HepG2 (cell line): ENCODE measurements around the gene KCNK7. TPM values are rescaled to one million over a fixed set of nuclear protein-coding genes. Genes with fewer than 3 reads are reported as not detected.

Experiments used
- ATAC-seq: fragments of 200-7000 bp; cut with Tn5 transposase; 3 replicates; pipeline ENCODE4 v1.9.1; 2020; ENCODE audit warnings: mild to moderate bottlenecking, moderate library complexity
- BruUV-seq: library from RNA; stranded (reverse); fragments of 400-500 nt; replicated peaks from 2 replicates; lab custom pipeline; 2021; lab: Mats Ljungman, UMichigan
- CTCF ChIA-PET: fragments of 300-600 bp; formaldehyde crosslinking; extraction: SDS; loops from one replicate; lab custom pipeline; 2021; ENCODE audit warnings: low total read pairs, inconsistent platforms, low intra/inter-chr PET ratio; lab: Yijun Ruan, JAX
- POLR2A ChIA-PET: fragments of 350-600 bp; sonication (Branson Sonifier 250); formaldehyde crosslinking; loops from one replicate; lab custom pipeline; 2020; ENCODE audit warnings: antibody characterized with exemption, inconsistent platforms; lab: Yijun Ruan, JAX
- DNase-seq: peaks from one replicate; pipeline ENCODE4 v3.0.0-alpha.2; 2015; ENCODE audit warnings: low spot score
- FAIRE-seq: peaks from 3 replicates; lab custom pipeline; 2011; peaks lifted over from hg19 to GRCh38; lab: Jason Lieb, UNC
- H2AFZ ChIP-seq: one replicate; pipeline ENCODE4 v1.6.1; 2011; ENCODE audit warnings: low read length, inconsistent platforms
- H3K27ac ChIP-seq: fragments of 300-600 bp; 3 replicates; pipeline ENCODE4 v1.8.0; 2011; ENCODE audit warnings: mixed run types, mild to moderate bottlenecking, mixed read lengths, low read length, inconsistent platforms; ENCODE audit not compliant: insufficient read depth; ENCODE audit errors: extremely low read length
- H3K27me3 ChIP-seq, 2 experiments: fragments of 200-600 bp in 1 of 2; 2 replicates in 1 of 2; 3 replicates in 1 of 2; pipeline versions ENCODE4 v1.6.0 to v1.8.0; 2011; ENCODE audit warnings: low read length in 2 of 2, mild to moderate bottlenecking in 2 of 2, moderate library complexity in 2 of 2, inconsistent platforms in 1 of 2; ENCODE audit not compliant: insufficient read depth in 2 of 2, control insufficient read depth in 1 of 2
- H3K36me3 ChIP-seq, 2 experiments: fragments of 200-600 bp in 1 of 2; replicated peaks in 1 of 2; 2 replicates in 1 of 2; 3 replicates in 1 of 2; pipeline versions ENCODE4 v1.5.1 to v1.8.0; 2011; ENCODE audit warnings: low read length in 2 of 2, inconsistent platforms in 1 of 2; ENCODE audit not compliant: insufficient read depth in 2 of 2, control insufficient read depth in 1 of 2
- H3K4me1 ChIP-seq: 2 replicates; pipeline ENCODE4 v1.5.1; 2012; ENCODE audit warnings: low read length, inconsistent platforms; ENCODE audit not compliant: insufficient read depth
- H3K4me2 ChIP-seq: 2 replicates; pipeline ENCODE4 v1.6.0; 2011; ENCODE audit warnings: low read depth, low read length, inconsistent platforms
- H3K4me3 ChIP-seq, 3 experiments: fragments of 200-600 bp in 1 of 3; sonication (generic), shearing (Covaris generic) in 1 of 3; replicated peaks in 1 of 3; 2 replicates each; pipeline ENCODE4 v1.5.1; 2011 to 2016; ENCODE audit warnings: low read length in 3 of 3, inconsistent platforms in 2 of 3, low read depth in 2 of 3, mild to moderate bottlenecking in 2 of 3, control low read depth in 1 of 3, mixed read lengths in 1 of 3; ENCODE audit not compliant: insufficient read depth in 1 of 3
- H3K79me2 ChIP-seq: one replicate; pipeline ENCODE4 v1.6.1; 2011; ENCODE audit warnings: low read length, inconsistent platforms; ENCODE audit not compliant: insufficient read depth
- H3K9ac ChIP-seq: 2 replicates; pipeline ENCODE4 v1.6.0; 2011; ENCODE audit warnings: mild to moderate bottlenecking, low read depth, low read length, inconsistent platforms; ENCODE audit not compliant: insufficient read depth
- H3K9me3 ChIP-seq: 2 replicates; pipeline ENCODE4 v1.5.1; 2012; ENCODE audit warnings: mild to moderate bottlenecking, low read length
- H4K20me1 ChIP-seq: 2 replicates; pipeline ENCODE4 v1.6.0; 2011; ENCODE audit warnings: inconsistent platforms, mild to moderate bottlenecking, low read length, moderate library complexity; ENCODE audit not compliant: insufficient read depth
- BHLHE40 ChIP-seq: IDR thresholded peaks from 2 replicates; pipeline ENCODE4 v1.6.1; 2011; ENCODE audit warnings: low read length, improper control_type of control experiment
- CBX5 ChIP-seq: sonication (generic); formaldehyde crosslinking; IDR thresholded peaks from 2 replicates; pipeline ENCODE4 v1.4.0; 2020; ENCODE audit warnings: missing genetic modification reagents, borderline replicate concordance
- CREM ChIP-seq, 2 experiments: sonication (generic) in 1 of 2; formaldehyde crosslinking in 1 of 2; IDR thresholded peaks; 2 replicates each; pipeline versions ENCODE4 v1.4.0 to v1.6.1; 2016 to 2020; ENCODE audit warnings: antibody characterized with exemption in 1 of 2, mild to moderate bottlenecking in 1 of 2, missing genetic modification reagents in 1 of 2
- ESRRA ChIP-seq: sonication (generic); formaldehyde crosslinking; IDR thresholded peaks from 2 replicates; pipeline ENCODE4 v1.5.1; 2020; ENCODE audit warnings: mild to moderate bottlenecking, low read depth, missing genetic modification reagents
- EZH2 ChIP-seq: conservative IDR thresholded peaks from 2 replicates; pipeline ENCODE4 v1.6.1; 2012; ENCODE audit warnings: mild to moderate bottlenecking, low read depth, low read length, moderate library complexity
- MTA3 ChIP-seq: sonication (generic); formaldehyde crosslinking; IDR thresholded peaks from 2 replicates; pipeline ENCODE4 v1.4.0; 2020; ENCODE audit warnings: missing genetic modification reagents
- MYNN ChIP-seq: sonication (generic); formaldehyde crosslinking; IDR thresholded peaks from 2 replicates; pipeline ENCODE4 v1.4.0; 2020; ENCODE audit warnings: mild to moderate bottlenecking, low read depth, missing genetic modification reagents
- NKX3-1 ChIP-seq: sonication (generic); formaldehyde crosslinking; IDR thresholded peaks from 2 replicates; pipeline ENCODE4 v1.5.0; 2020; ENCODE audit warnings: missing genetic modification reagents
- NONO ChIP-seq, 2 experiments: fragments of 450-650 bp in 1 of 2; sonication (generic) in 1 of 2; formaldehyde crosslinking in 1 of 2; IDR thresholded peaks in 1 of 2; conservative IDR thresholded peaks in 1 of 2; 2 replicates each; pipeline versions ENCODE4 v1.6.1 to v1.8.0; 2017 to 2022; ENCODE audit warnings: mild to moderate bottlenecking in 1 of 2, missing genetic modification reagents in 1 of 2, moderate library complexity in 1 of 2
- RFX1 ChIP-seq: fragments of 450-650 bp; IDR thresholded peaks from 2 replicates; pipeline ENCODE4 v1.6.1; 2017
- RXRB ChIP-seq: IDR thresholded peaks from 2 replicates; pipeline ENCODE4 v1.6.1; 2016; ENCODE audit warnings: borderline replicate concordance, missing genetic modification reagents, missing compliant biosample characterization
- TBP ChIP-seq: sonication (generic); formaldehyde crosslinking; IDR thresholded peaks from 2 replicates; pipeline ENCODE4 v1.5.0; 2020; ENCODE audit warnings: missing genetic modification reagents
- TOPORS ChIP-seq: sonication (generic); formaldehyde crosslinking; IDR thresholded peaks from 2 replicates; pipeline ENCODE4 v1.8.0; 2023; ENCODE audit warnings: mild to moderate bottlenecking, missing genetic modification reagents
- ZBTB37 ChIP-seq: sonication (generic); formaldehyde crosslinking; IDR thresholded peaks from 2 replicates; pipeline ENCODE4 v1.4.0; 2020; ENCODE audit warnings: mild to moderate bottlenecking, missing genetic modification reagents
- ZNF468 ChIP-seq: sonication (generic); formaldehyde crosslinking; IDR thresholded peaks from 2 replicates; pipeline ENCODE4 v1.8.0; 2022; ENCODE audit warnings: mild to moderate bottlenecking, moderate library complexity, missing genetic modification reagents
- ZNF782 ChIP-seq: sonication (generic); formaldehyde crosslinking; IDR thresholded peaks from 2 replicates; pipeline ENCODE4 v1.4.0; 2020; ENCODE audit warnings: missing genetic modification reagents, mild to moderate bottlenecking, borderline replicate concordance
- ZSCAN31 ChIP-seq: sonication (generic); formaldehyde crosslinking; IDR thresholded peaks from 2 replicates; pipeline ENCODE4 v1.5.0; 2020; ENCODE audit warnings: low read depth, mild to moderate bottlenecking, missing genetic modification reagents
- WGBS: methylation state at CpG from one replicate; pipeline ENCODE4 v1.1.6; 2017; ENCODE audit warnings: low lambda C conversion rate; 5-methylcytosine and 5-hydroxymethylcytosine counted together
- in situ Hi-C: cut with HindIII; loops from 2 replicates; pipeline ENCODE4 v1.10.0; 2017; ENCODE audit warnings: low pct_unique_long_range_greater_than_20kb; ENCODE audit not compliant: extremely low pct_ligation_motif_present
- intact Hi-C: fragments of 100-400 bp; cut with micrococcal nuclease; formaldehyde crosslinking; loops from one replicate; pipeline ENCODE4 v1.10.0; 2022; ENCODE audit not compliant: unreplicated experiment
- polyA plus RNA-seq, 8 experiments: library from polyadenylated mRNA; depleted of rRNA in 3 of 8; stranded (reverse) in 7 of 8; unstranded in 1 of 8; fragments of >200 nt; fragmentation: Illumina TruSeq in 4 of 8; extraction: Trizol in 4 of 8; gene quantifications; 2 replicates each; pipeline versions ENCODE4 v1.2.1 to v1.2.3, GENCODE V29; 2011 to 2016; ENCODE audit warnings: low read depth in 4 of 8, missing spikeins in 1 of 8, mixed read lengths in 1 of 8; ENCODE audit not compliant: insufficient read depth in 1 of 8
- total RNA-seq, 5 experiments: library from RNA; depleted of rRNA; stranded (reverse); fragments of >200 nt; fragmentation: Illumina TruSeq; extraction: Trizol; gene quantifications; 2 replicates each; pipeline ENCODE4 v1.2.3, GENCODE V29; 2016; ENCODE audit warnings: low read depth in 1 of 5
- TF ChIP-seq, protein P1 (sequence below): sonication (generic); formaldehyde crosslinking; IDR thresholded peaks from 2 replicates; pipeline ENCODE4 v1.5.1; 2020; ENCODE audit warnings: missing genetic modification reagents, mild to moderate bottlenecking, borderline replicate concordance

Gene KCNK7
- total and polyA plus RNA-seq, 2 of the 13 experiments (the other 11 are each of a cell fraction or from before 2014, with no cell fraction given): 0.11 TPM; not detected in 1

DNA sequence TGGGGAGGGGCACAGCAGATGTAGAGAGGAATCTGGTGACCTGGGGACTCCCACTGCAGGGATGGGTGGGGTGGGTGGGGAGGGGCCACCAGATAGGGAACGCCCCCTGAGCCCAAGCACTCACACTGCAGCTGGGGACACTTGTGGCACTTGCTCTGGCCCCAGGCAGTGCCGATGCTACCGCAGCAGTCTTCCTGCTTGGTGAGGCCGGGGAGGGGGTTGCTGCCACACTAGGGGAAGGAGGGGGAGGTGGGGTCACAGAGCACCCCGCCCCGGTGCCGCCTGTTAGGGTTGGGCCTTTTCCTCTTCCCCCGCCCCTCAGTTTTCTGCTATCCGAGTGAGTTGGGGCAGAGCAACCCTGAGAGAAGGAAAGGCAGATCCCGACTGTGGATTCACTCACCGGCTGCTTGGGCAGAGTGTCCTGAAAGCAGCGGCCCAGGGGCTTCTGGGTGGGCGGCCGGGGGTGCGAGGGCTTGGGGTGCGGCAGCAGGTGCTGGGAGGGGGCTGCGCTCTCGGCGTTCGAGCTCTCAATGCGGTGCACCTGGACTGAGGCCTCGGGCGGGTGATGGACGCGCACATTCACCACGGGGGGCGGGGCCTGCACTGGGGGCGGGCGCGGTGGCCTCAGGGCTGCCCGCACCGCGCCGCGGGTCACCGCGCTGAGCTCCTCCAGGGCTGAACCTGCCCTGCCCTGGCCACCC is 42.1 kb downstream of the KCNK7 start:
- no TSS peak for BruUV-seq
- TF ChIP-seq RFX1 (no peak), TOPORS (CRISPR knock-in tag) (no peak), NONO (IDR thresholded peaks at IDR 0.05) (no peak), NONO (CRISPR knock-in tag; conservative IDR thresholded peaks at IDR 0.05) (no peak), BHLHE40 (no peak), ZNF468 (no peak), CREM (IDR thresholded peaks at IDR 0.05) (no peak), CREM (CRISPR knock-in tag; IDR thresholded peaks at IDR 0.05) (no peak), NKX3-1 (CRISPR knock-in tag) (no peak), ZNF782 (CRISPR knock-in tag) (no peak), ZSCAN31 (CRISPR knock-in tag) (no peak), ZBTB37 (CRISPR knock-in tag) (no peak), TBP (CRISPR knock-in tag) (no peak), EZH2 (no peak), ESRRA (CRISPR knock-in tag) (no peak), RXRB (CRISPR knock-in tag) (no peak), CBX5 (CRISPR knock-in tag) (no peak), MYNN (CRISPR knock-in tag) (no peak), MTA3 (CRISPR knock-in tag) (no peak)
- TF ChIP-seq, protein P1, sequence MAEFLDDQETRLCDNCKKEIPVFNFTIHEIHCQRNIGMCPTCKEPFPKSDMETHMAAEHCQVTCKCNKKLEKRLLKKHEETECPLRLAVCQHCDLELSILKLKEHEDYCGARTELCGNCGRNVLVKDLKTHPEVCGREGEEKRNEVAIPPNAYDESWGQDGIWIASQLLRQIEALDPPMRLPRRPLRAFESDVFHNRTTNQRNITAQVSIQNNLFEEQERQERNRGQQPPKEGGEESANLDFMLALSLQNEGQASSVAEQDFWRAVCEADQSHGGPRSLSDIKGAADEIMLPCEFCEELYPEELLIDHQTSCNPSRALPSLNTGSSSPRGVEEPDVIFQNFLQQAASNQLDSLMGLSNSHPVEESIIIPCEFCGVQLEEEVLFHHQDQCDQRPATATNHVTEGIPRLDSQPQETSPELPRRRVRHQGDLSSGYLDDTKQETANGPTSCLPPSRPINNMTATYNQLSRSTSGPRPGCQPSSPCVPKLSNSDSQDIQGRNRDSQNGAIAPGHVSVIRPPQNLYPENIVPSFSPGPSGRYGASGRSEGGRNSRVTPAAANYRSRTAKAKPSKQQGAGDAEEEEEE (CRISPR knock-in tag): no peak
- TF ChIP-seq, all 625 proteins: peak for 0
- ATAC-seq (no peak), FAIRE-seq (no peak), DNase-seq (no peak)
- Histone ChIP-seq H3K4me3 (no peak overlapping the region), H3K4me2 (no peak overlapping the region), H4K20me1 (peaks cover 10% of the 10 kb centered on the region; the same call in 1 of the 2 replicates), H2AFZ (no peak overlapping the region), H3K27me3 (no peaks in the 10 kb centered on the region), H3K79me2 (peaks cover 8% of the 10 kb centered on the region), H3K36me3 (peaks cover 3 to 5% of the 10 kb centered on the region in 2 experiments; a peak in 2 of 5 replicates), H3K9me3 (no peaks in the 10 kb centered on the region), H3K4me1 (peaks cover 57% of the 10 kb centered on the region), H3K27ac (no peak overlapping the region), H3K9ac (no peak overlapping the region)
- in situ Hi-C loops (loop anchor here (10.0 kb wide), 1 partner anchor 301 kb away; the partner anchor contains the start of gene CFL1), intact Hi-C loops (no loop called here)
- CTCF ChIA-PET: no interaction called here
- 97% methylated on average over 30 of the region's 37 CpGs for WGBS
- POLR2A ChIA-PET: no interaction called here
